ENCODE data around the gene UBL4B. TPM values are rescaled to one million over a fixed set of nuclear protein-coding genes. Genes with fewer than 3 reads are reported as not detected.

The UBL4B gene
- polyA plus RNA-seq, 2 donors: not detected

GRCh38 chr1:110148961-110149360 is 36.7 kb downstream of the UBL4B start:
- no peaks in the 10 kb centered on the region for H3K36me3 ChIP-seq (ENCODE audit: control insufficient read depth in 2 of 2, insufficient read depth in 2 of 2, low read length in 1 of 2)
- peaks cover 0 to 1% of the 10 kb centered on the region in 2 donors for H3K9me3 ChIP-seq (ENCODE audit: control insufficient read depth in 2 of 2, insufficient read depth in 1 of 2, low read depth in 1 of 2, low read length in 1 of 2)
- WGBS, 2 donors: 44% methylated on average over 4 of the region's 4 CpGs
- no peak overlapping the region for H3K4me3 ChIP-seq (ENCODE audit: low read depth in 1 of 2, low read length in 2 of 2)
- no peak overlapping the region for H3K27ac ChIP-seq (ENCODE audit: low read depth in 2 of 2, low read length in 1 of 2)
- peaks cover 0 to 16% of the 10 kb centered on the region in 2 donors for H3K27me3 ChIP-seq (ENCODE audit: control insufficient read depth in 1 of 2, insufficient read depth in 2 of 2, low read length in 2 of 2)
- peaks cover 6 to 7% of the 10 kb centered on the region in 2 donors for H3K4me1 ChIP-seq (ENCODE audit: control insufficient read depth in 2 of 2, insufficient read depth in 2 of 2, low read length in 1 of 2)

- Histone ChIP-seq H3K36me3 (ENCODE audit: control insufficient read depth in 2 of 2, insufficient read depth in 2 of 2, low read length in 1 of 2) (no peaks in the 10 kb centered on the region), H3K4me3 (ENCODE audit: low read depth in 1 of 2, low read length in 2 of 2) (peak within 1 kb of the TSS; percentile 28), H3K9me3 (ENCODE audit: control insufficient read depth in 2 of 2, insufficient read depth in 1 of 2, low read depth in 1 of 2, low read length in 1 of 2) (peaks cover 0 to 1% of the 10 kb centered on the region in 2 donors), H3K27me3 (ENCODE audit: control insufficient read depth in 1 of 2, insufficient read depth in 2 of 2, low read length in 2 of 2) (peaks cover 0 to 16% of the 10 kb centered on the region in 2 donors), H3K27ac (ENCODE audit: low read depth in 2 of 2, low read length in 1 of 2) (no peak within 1 kb of the TSS), H3K4me1 (ENCODE audit: control insufficient read depth in 2 of 2, insufficient read depth in 2 of 2, low read length in 1 of 2) (peaks cover 6 to 7% of the 10 kb centered on the region in 2 donors)
- 1% methylated on average over 91 to 104 of the region's 104 CpGs for WGBS, 2 donors
Measured at GRCh38 chr1:110150330-110151174, 38.3 kb downstream of the UBL4B start, which contains the start of gene SLC6A17. Gene SLC6A17, plus strand, starts transcription at chr1:110150494. Its CDS starts 16,436 bp downstream, at chr1:110166930.

GRCh38 chr1:110151175-110151669 is 39.0 kb downstream of the UBL4B start:
- H3K4me3 ChIP-seq (ENCODE audit: low read depth in 1 of 2, low read length in 2 of 2): peak overlapping the region in 1 of 2 donors; percentile 28
- H3K4me1 ChIP-seq (ENCODE audit: control insufficient read depth in 2 of 2, insufficient read depth in 2 of 2, low read length in 1 of 2): peaks cover 6 to 7% of the 10 kb centered on the region in 2 donors
- H3K27me3 ChIP-seq (ENCODE audit: control insufficient read depth in 1 of 2, insufficient read depth in 2 of 2, low read length in 2 of 2): peaks cover 0 to 16% of the 10 kb centered on the region in 2 donors

GRCh38 chr1:110152133-110152785 is 40.0 kb downstream of the UBL4B start:
- Histone ChIP-seq H3K4me3 (ENCODE audit: low read depth in 1 of 2, low read length in 2 of 2) (no peak overlapping the region), H3K36me3 (ENCODE audit: control insufficient read depth in 2 of 2, insufficient read depth in 2 of 2, low read length in 1 of 2) (no peaks in the 10 kb centered on the region), H3K9me3 (ENCODE audit: control insufficient read depth in 2 of 2, insufficient read depth in 1 of 2, low read depth in 1 of 2, low read length in 1 of 2) (peaks cover 0 to 1% of the 10 kb centered on the region in 2 donors), H3K27ac (ENCODE audit: low read depth in 2 of 2, low read length in 1 of 2) (no peak overlapping the region), H3K4me1 (ENCODE audit: control insufficient read depth in 2 of 2, insufficient read depth in 2 of 2, low read length in 1 of 2) (peaks cover 6 to 7% of the 10 kb centered on the region in 2 donors), H3K27me3 (ENCODE audit: control insufficient read depth in 1 of 2, insufficient read depth in 2 of 2, low read length in 2 of 2) (peaks cover 0 to 13% of the 10 kb centered on the region in 2 donors)
- WGBS, 2 donors: 65 to 66% methylated on average over 8 of the region's 8 CpGs

More at GRCh38 chr1:110151175-110151669, 39.0 kb downstream of the UBL4B start:
- Histone ChIP-seq H3K9me3 (ENCODE audit: control insufficient read depth in 2 of 2, insufficient read depth in 1 of 2, low read depth in 1 of 2, low read length in 1 of 2) (peaks cover 0 to 1% of the 10 kb centered on the region in 2 donors), H3K36me3 (ENCODE audit: control insufficient read depth in 2 of 2, insufficient read depth in 2 of 2, low read length in 1 of 2) (no peaks in the 10 kb centered on the region), H3K27ac (ENCODE audit: low read depth in 2 of 2, low read length in 1 of 2) (no peak overlapping the region)
- 12 to 13% methylated on average over 32 to 37 of the region's 37 CpGs for WGBS, 2 donors

GRCh38 chr1:110153407-110153950 is 41.2 kb downstream of the UBL4B start:
- H3K4me1 ChIP-seq (ENCODE audit: control insufficient read depth in 2 of 2, insufficient read depth in 2 of 2, low read length in 1 of 2): peaks cover 6 to 7% of the 10 kb centered on the region in 2 donors
- H3K9me3 ChIP-seq (ENCODE audit: control insufficient read depth in 2 of 2, insufficient read depth in 1 of 2, low read depth in 1 of 2, low read length in 1 of 2): peaks cover 0 to 1% of the 10 kb centered on the region in 2 donors
- no peaks in the 10 kb centered on the region for H3K36me3 ChIP-seq (ENCODE audit: control insufficient read depth in 2 of 2, insufficient read depth in 2 of 2, low read length in 1 of 2)
- no peak overlapping the region for H3K4me3 ChIP-seq (ENCODE audit: low read depth in 1 of 2, low read length in 2 of 2)
- H3K27me3 ChIP-seq (ENCODE audit: control insufficient read depth in 1 of 2, insufficient read depth in 2 of 2, low read length in 2 of 2): peaks cover 0 to 11% of the 10 kb centered on the region in 2 donors
- H3K27ac ChIP-seq (ENCODE audit: low read depth in 2 of 2, low read length in 1 of 2): no peak overlapping the region

- no peaks in the 10 kb centered on the region for H3K27me3 ChIP-seq (ENCODE audit: control insufficient read depth in 1 of 2, insufficient read depth in 2 of 2, low read length in 2 of 2)
- H3K4me3 ChIP-seq (ENCODE audit: low read depth in 1 of 2, low read length in 2 of 2): no peak overlapping the region
- H3K36me3 ChIP-seq (ENCODE audit: control insufficient read depth in 2 of 2, insufficient read depth in 2 of 2, low read length in 1 of 2): no peaks in the 10 kb centered on the region
- no peaks in the 10 kb centered on the region for H3K9me3 ChIP-seq (ENCODE audit: control insufficient read depth in 2 of 2, insufficient read depth in 1 of 2, low read depth in 1 of 2, low read length in 1 of 2)
- 19 to 20% methylated on average over 7 of the region's 7 CpGs for WGBS, 2 donors
- H3K4me1 ChIP-seq (ENCODE audit: control insufficient read depth in 2 of 2, insufficient read depth in 2 of 2, low read length in 1 of 2): peaks cover 2 to 4% of the 10 kb centered on the region in 2 donors
- H3K27ac ChIP-seq (ENCODE audit: low read depth in 2 of 2, low read length in 1 of 2): no peak overlapping the region
Measured at GRCh38 chr1:110155878-110156522, 43.8 kb downstream of the UBL4B start.

- no peaks in the 10 kb centered on the region for H3K27me3 ChIP-seq (ENCODE audit: control insufficient read depth in 1 of 2, insufficient read depth in 2 of 2, low read length in 2 of 2)
- H3K27ac ChIP-seq (ENCODE audit: low read depth in 2 of 2, low read length in 1 of 2): no peak overlapping the region
- H3K4me1 ChIP-seq (ENCODE audit: control insufficient read depth in 2 of 2, insufficient read depth in 2 of 2, low read length in 1 of 2): no peaks in the 10 kb centered on the region
- H3K4me3 ChIP-seq (ENCODE audit: low read depth in 1 of 2, low read length in 2 of 2): no peak overlapping the region
- peaks cover 0 to 2% of the 10 kb centered on the region in 2 donors for H3K9me3 ChIP-seq (ENCODE audit: control insufficient read depth in 2 of 2, insufficient read depth in 1 of 2, low read depth in 1 of 2, low read length in 1 of 2)
- WGBS, 2 donors: 46 to 57% methylated on average over 5 of the region's 5 CpGs
- no peaks in the 10 kb centered on the region for H3K36me3 ChIP-seq (ENCODE audit: control insufficient read depth in 2 of 2, insufficient read depth in 2 of 2, low read length in 1 of 2)
Measured at GRCh38 chr1:110158261-110158660, 46.0 kb downstream of the UBL4B start.

GRCh38 chr1:110159168-110159567 is 46.9 kb downstream of the UBL4B start:
- 26 to 42% methylated on average over 2 of the region's 2 CpGs for WGBS, 2 donors
- no peak overlapping the region for H3K4me3 ChIP-seq (ENCODE audit: low read depth in 1 of 2, low read length in 2 of 2)
- peaks cover 0 to 2% of the 10 kb centered on the region in 2 donors for H3K9me3 ChIP-seq (ENCODE audit: control insufficient read depth in 2 of 2, insufficient read depth in 1 of 2, low read depth in 1 of 2, low read length in 1 of 2)
- H3K27me3 ChIP-seq (ENCODE audit: control insufficient read depth in 1 of 2, insufficient read depth in 2 of 2, low read length in 2 of 2): no peaks in the 10 kb centered on the region
- H3K27ac ChIP-seq (ENCODE audit: low read depth in 2 of 2, low read length in 1 of 2): no peak overlapping the region
- no peaks in the 10 kb centered on the region for H3K4me1 ChIP-seq (ENCODE audit: control insufficient read depth in 2 of 2, insufficient read depth in 2 of 2, low read length in 1 of 2)
- no peaks in the 10 kb centered on the region for H3K36me3 ChIP-seq (ENCODE audit: control insufficient read depth in 2 of 2, insufficient read depth in 2 of 2, low read length in 1 of 2)

- H3K36me3 ChIP-seq (ENCODE audit: control insufficient read depth in 2 of 2, insufficient read depth in 2 of 2, low read length in 1 of 2): no peaks in the 10 kb centered on the region
- H3K4me1 ChIP-seq (ENCODE audit: control insufficient read depth in 2 of 2, insufficient read depth in 2 of 2, low read length in 1 of 2): no peaks in the 10 kb centered on the region
- H3K27ac ChIP-seq (ENCODE audit: low read depth in 2 of 2, low read length in 1 of 2): no peak overlapping the region
- 57 to 62% methylated on average over 10 of the region's 10 CpGs for WGBS, 2 donors
- H3K27me3 ChIP-seq (ENCODE audit: control insufficient read depth in 1 of 2, insufficient read depth in 2 of 2, low read length in 2 of 2): no peaks in the 10 kb centered on the region
- H3K9me3 ChIP-seq (ENCODE audit: control insufficient read depth in 2 of 2, insufficient read depth in 1 of 2, low read depth in 1 of 2, low read length in 1 of 2): peaks cover 0 to 2% of the 10 kb centered on the region in 2 donors
- H3K4me3 ChIP-seq (ENCODE audit: low read depth in 1 of 2, low read length in 2 of 2): no peak overlapping the region
Measured at GRCh38 chr1:110160538-110161100, 48.4 kb downstream of the UBL4B start.

All from esophagus (tissue), 2 donors.